K562 (cell line): ENCODE results near the gene ERC2.

Experiments
- CREBBP ChIP-seq: IDR thresholded peaks from one replicate; pipeline ENCODE4 v1.6.1; 2012; ENCODE audit warnings: low read depth, mild to moderate bottlenecking, control low read depth, inconsistent platforms, low read length
- RFX5 ChIP-seq: IDR thresholded peaks from 2 replicates; pipeline ENCODE4 v1.6.1; 2011; ENCODE audit warnings: low read depth, mild to moderate bottlenecking, improper control_type of control experiment, low read length
- TF ChIP-seq, protein P1 (sequence below): fragments of 250-450 bp; sonication (Bioruptor Pico); IDR thresholded peaks from 2 replicates; pipeline ENCODE4 v1.8.0; 2022; ENCODE audit warnings: moderate library complexity, mild to moderate bottlenecking, inconsistent platforms

DNA sequence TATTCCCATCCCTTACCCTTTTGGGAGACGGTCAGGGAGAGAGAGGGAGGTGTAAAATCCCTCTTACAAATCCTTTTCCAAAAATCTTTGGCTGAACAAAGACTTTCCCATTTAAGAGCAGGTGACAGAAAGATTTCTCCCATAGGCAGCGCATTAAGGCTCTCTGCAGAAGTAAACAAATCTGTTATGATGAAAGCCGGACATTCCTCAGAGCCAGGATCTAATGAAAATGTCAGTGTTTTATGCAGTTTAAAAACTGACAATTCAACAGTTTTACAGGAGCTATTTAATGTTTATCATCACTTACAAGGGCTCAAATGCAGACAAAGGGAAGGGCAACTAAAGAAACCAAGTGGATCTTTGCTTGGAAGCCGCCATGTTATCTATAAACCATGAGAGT lies 872.8 kb downstream of the ERC2 start:
- no peak for TF ChIP-seq CREBBP
- TF ChIP-seq, protein P1, sequence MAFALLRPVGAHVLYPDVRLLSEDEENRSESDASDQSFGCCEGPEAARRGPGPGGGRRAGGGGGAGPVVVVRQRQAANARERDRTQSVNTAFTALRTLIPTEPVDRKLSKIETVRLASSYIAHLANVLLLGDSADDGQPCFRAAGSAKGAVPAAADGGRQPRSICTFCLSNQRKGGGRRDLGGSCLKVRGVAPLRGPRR, result no peak
- no peak for TF ChIP-seq RFX5
